GM18526 (cell line): Measurements from ENCODE around the gene SEMA3C.

Source experiments
- POLR2A ChIP-seq: IDR thresholded peaks from 3 replicates; pipeline ENCODE4 v1.6.1; 2011; ENCODE audit not compliant: insufficient read length; ENCODE audit errors: extremely low read depth

Gene SEMA3C

DNA sequence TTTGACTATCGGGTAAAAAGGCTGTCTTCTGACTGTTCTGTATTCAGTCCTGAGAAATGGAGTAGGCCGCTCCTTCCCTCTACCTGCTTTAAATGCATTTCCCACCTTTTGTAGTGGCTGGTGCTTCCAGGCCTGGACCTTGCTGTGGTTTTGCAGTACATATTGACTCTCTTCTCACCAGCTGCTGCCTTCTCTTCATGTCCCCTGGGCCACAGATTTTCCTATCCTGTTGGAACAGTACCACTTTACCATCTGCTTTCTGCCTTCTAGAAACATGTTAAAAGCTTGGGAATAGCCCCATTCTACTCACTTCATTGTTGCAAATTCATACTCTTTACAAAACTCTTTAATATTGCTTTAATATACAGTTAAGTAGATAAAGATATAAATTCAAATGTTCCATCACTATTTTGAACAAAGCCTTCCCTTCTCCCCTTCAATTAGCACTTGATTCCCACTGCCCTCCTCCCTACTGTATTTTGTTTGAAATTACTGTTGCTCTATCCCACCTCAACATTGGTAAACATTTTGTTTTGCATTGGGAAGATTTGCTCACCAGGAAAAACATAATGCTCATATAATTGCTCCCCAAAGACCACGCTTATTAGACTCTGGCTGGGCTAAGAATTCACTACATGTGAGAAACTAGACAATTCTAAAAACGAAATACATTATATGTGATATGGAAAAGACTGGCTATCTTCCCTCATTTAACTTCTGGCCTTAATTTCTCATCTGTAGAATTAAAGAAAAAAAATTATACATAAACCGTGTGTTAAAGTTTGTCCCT is 17.3 kb upstream of the SEMA3C start:
- no peak for TF ChIP-seq POLR2A

DNA sequence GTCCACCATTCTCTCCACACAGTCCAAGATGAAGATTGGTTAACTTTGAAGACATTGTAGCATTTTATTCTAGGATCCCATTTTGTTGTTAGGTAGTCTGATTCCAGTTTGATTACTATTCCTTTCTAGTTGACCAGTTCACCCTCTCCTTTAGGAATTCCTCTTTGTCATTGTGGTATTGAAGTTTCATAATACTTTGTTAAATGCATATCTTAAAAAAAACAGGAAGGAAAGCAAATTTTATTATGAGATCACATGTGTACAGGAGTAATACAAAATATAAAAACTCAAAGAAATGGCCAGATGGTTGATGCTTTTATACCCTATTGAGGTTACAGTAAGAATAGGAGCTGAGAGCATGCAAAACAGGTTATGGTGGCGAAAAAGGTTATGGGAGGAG is 15.5 kb upstream of the SEMA3C start:
- TF ChIP-seq POLR2A = no peak

DNA sequence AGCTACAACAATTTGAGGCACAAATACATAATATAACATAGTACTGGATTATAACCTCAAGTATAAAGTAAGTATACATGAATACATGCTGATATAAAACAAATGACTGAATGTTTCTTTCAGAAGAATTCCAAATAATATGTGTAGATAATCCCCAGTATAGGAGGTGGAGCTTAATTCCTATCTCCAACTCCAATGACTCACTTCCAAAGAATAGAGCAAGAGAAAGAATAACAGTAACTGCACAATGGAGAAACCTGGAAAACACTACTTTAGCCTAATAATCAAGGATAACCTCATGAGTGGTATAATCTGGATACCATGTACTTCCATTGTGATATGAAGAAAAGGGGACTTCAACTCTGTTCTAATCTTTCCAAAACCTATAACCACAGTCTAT is 13.7 kb upstream of the SEMA3C start:
- no peak for TF ChIP-seq POLR2A

DNA sequence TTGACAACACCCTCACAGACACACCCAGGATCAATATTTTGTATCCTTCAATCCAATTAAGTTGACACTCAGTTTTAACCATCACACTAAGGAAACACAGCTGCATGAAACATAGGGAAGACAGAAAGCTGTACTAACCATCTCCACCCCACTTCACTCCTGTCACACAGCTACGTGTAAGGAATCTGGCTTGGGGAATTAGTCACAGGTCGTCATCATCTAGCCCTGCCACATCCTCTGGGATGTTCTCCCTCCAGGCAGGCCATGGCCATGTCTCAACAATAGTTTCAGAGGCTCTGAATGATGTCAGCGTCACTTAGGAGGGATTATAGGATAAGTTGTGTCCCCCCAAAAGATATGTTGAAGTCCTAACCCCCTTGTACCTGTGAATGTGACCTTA is 10.8 kb upstream of the SEMA3C start:
- TF ChIP-seq POLR2A = no peak

DNA sequence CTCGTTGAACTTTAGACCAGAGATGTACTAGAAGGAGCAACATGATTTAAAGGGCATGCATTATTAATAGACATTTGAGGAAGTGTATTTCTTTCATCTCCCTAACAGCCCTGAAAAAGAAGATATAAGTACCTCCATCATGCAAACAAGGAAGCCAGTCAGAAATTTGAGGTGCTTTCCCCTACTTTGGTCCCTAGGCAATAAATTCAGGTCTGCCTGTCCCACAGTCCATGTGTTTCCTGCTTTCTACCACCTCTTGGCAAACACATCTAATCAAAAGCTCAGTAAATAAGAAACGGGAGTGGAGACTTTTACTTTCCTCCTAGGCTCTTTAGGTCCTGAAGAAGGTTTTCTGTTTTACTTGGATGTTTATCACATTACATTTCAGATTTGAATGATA is 5.2 kb upstream of the SEMA3C start:
- TF ChIP-seq POLR2A = no peak

DNA sequence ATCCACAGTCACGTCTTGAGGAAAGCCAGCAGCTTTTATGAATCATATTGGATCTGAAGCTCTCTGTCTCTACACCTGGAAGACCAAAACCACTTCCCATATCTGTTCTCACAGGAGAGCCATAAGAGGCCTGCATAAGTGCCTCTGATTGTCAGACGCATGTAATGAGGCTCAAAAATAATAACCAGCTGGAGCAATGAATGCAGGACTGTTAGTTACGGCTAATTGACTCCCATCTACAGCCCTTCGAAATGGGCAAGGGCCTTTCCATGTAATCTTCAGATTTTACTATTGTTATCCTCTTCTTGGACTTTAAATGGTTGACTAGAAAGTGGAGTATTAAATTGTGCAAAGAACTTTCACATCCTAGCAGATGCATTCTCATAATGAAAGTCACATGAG is 4.4 kb upstream of the SEMA3C start:
- TF ChIP-seq POLR2A = no peak

DNA sequence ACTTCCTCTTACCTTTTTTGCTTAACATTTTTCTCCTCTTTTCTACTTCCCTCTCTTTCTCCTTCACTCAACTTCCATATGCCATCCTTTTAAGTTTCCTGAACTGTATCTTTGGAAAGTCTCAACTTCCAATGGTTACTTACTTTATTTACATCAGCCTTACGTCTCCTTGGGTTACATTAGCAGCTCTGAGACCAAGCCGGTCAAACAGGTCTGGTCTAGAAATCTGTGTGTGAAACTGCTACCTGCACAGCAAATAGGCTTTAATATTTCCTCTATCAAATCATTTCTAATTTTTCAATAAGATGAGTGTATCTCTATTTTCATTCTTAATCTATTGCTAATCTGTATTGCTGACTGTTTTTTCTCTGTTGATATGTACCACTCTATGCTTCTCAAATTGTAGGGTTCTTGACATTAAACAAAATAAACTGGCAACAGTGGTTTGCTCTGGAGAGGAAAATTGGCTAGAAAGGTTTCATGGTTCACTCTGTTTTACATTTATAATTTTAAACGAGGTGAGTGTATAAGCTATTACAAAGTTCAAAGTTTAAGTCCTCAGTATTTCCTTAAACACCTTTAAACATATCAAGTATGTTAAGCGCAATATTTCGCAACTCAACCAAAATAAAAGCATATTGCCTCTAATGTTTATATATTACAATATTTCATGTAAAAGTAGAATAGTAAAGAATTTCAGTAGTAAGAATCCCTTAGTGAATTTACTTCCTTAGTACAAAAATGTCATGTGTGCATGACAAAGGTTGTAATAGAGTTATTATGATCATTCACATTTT is 3.6 kb upstream of the SEMA3C start:
- TF ChIP-seq POLR2A = no peak

DNA sequence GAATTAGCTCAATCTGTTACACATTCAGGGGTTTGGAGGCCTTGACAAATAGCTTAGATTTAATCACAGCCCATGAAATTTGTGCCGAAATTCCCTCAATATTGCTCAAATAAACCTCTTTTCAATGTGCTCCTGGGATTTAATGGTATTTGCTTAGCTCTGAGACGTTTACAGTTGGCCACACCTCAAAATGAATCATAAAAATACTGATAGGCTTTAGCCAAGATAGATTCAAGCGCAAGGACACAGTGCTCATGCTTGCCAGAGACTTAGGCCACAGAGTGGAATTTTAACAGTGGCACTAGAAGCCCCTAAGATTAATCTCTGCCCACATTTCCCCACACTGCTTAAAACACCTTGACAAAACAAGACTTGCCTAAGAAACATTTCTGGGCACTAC is 2.3 kb upstream of the SEMA3C start:
- TF ChIP-seq POLR2A = no peak

DNA sequence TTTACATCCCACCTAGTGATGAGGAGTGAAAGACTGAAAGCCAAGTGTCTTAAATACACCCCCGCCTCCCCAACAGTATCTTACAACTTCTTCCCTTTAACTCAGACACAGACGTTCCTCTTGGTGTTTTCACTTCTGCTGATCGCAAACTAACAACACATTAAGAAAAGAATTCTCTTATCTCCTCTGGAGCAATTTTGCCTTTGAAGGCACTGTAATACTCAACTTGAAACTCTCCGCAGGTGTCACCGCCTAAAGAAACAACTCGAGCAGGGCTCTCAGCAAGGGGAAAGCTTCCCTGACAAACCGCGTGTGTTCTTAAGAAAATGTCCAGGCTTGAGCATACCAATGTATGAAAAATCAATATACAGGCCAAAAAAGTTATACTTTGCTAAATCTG is 452 bp downstream of the SEMA3C start:
- TF ChIP-seq POLR2A = no peak

DNA sequence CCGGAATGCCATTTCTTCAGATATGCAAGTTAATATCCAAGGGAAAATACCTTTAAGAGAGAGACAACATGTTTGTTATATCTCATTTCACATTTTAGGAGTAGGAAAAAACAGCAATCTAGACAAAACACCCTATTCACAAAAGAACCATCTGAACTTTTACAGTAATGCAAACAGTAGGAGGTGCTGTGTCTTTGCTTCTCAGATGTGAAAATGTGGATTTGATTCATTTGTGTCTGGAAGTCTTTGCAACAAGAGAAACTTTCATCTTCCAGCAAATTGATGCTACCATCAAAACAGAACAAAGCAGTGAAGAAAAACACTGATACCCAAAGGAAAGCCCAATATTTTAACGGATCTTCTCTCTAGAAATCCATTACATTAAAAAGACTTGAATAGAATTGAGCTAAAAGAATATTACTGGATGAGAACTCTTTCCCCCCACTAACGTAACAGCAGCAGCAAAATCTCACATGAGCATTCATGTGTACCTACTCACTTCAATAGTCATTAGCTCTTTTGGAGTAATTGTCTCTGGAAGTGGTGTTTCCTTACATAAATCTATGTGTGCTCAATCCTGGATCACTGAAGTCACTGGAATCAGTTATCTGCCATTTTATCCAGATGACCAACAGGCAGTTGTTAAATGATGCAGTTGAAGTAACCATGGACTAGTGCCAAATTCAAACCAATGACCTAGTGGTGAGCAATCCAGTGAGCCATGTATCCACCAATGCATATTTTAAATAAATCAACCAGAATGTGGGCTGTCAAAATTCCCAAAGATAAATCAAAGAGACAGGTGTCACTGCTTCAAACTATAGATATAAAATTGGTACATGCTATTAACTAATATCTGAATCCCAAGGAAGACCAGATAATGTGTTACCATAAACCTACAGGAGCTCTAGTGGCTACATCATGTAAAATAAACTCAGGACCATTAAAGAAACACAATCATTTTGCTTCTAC is 1.8 kb downstream of the SEMA3C start:
- TF ChIP-seq POLR2A = no peak

DNA sequence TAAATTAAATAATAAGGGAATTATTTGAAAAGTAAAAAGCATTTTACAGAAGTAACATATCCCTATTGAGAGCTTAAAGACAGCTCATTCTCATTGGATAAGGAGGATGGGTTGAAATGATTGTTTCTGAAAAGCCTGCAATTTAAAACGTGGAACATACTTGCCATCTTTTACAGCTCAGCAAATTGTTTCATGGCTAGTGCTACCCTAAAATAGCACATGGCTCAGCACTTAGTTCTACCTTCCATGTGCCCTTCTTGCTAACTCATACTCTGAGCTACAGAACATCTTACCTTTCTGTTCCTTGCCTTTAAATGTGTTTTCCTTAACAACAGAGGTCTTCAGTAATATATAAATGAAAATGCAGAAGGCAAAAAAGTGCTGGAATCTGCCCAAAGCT is 8.6 kb downstream of the SEMA3C start:
- TF ChIP-seq POLR2A = no peak

DNA sequence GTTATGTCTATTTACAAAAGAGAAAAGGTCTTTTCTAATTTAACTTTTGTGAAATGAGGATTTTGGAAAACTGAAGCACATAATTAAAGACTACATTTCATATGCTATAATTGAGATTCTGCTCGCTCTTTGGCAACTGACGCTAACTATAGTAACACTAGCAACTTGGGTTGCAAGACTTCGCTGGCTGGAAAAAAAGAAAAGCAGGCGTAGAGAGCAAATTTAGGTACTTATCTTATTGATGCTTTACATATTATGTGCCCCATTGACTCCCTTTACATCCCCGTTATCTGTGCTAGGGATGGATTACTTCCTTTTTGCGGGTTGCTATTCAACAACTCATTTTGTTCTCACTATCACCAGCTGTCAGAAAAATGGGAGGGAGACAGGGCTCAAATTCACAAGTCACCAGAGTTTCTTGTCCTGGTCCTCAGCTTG is 10.5 kb downstream of the SEMA3C start:
- no peak for TF ChIP-seq POLR2A

DNA sequence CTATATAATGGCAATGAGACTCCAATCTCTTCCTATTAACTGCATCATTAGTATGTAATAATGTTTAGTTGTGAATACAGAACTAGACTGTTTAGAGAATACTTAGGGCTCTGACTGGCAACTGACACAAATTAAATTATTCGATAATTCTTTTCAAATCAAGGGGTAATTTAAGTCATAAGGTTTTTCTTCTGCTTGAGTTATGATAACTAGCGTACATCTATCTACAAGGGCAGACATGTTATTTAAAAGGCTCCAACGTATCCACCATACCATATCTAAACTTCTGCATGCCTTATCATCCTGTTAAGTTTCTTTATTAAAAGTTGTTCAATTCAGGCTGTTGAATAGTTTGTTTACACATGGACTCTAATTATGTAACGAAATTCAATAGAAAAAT is 11.2 kb downstream of the SEMA3C start:
- no peak for TF ChIP-seq POLR2A

DNA sequence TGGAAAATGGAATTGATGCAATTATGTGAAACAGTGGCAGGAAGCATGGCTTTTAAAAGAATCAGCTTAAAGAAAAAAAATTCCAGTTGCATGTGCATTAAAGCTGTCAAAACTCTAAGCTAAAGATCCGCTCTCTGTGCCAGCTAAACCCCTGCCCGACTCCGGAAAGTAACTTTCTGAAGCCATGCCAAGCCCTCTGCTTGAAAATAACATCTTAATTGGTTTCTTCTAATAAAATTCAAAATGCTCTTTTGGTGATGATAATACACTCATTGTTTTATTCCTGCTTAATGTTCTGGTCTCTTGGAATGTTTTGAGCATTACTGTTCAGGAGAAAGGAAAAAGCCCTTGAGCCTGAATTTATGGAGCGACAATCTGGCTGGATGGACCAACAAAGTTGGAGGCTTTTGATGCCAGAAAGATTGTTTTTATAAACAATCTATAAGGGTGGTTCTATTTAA is 11.7 kb downstream of the SEMA3C start:
- no peak for TF ChIP-seq POLR2A

DNA sequence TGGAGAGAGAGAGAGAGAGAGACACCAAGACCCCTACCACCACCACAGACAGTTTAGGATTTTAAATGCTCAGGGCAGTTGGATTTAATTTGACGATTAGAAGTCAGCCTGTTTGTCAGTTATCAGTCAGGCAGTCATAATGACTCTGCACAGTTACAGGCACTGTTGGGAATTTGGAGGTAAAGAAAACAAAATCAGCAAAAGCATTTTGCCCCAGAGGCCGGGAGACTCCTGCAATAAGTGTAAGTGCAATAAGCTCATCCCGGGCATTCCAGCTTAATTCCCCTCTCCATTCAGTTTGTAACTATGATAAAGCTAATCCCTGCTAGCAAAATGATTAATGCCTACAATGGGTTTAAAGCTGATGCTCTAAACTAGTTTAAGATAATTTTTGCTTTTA is 13.5 kb downstream of the SEMA3C start:
- no peak for TF ChIP-seq POLR2A
